ENCODE data around the gene IL20.

GRCh38 chr1:206839857-206840256 lies 25.6 kb upstream of the IL20 start:
- TF ChIP-seq, protein P1, sequence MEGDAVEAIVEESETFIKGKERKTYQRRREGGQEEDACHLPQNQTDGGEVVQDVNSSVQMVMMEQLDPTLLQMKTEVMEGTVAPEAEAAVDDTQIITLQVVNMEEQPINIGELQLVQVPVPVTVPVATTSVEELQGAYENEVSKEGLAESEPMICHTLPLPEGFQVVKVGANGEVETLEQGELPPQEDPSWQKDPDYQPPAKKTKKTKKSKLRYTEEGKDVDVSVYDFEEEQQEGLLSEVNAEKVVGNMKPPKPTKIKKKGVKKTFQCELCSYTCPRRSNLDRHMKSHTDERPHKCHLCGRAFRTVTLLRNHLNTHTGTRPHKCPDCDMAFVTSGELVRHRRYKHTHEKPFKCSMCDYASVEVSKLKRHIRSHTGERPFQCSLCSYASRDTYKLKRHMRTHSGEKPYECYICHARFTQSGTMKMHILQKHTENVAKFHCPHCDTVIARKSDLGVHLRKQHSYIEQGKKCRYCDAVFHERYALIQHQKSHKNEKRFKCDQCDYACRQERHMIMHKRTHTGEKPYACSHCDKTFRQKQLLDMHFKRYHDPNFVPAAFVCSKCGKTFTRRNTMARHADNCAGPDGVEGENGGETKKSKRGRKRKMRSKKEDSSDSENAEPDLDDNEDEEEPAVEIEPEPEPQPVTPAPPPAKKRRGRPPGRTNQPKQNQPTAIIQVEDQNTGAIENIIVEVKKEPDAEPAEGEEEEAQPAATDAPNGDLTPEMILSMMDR (IDR thresholded peaks at IDR 0.05), result no peak
- no peak for TF ChIP-seq EZH2 (IDR thresholded peaks at IDR 0.05)
